Thymus (tissue), 11 donors: Measurements from ENCODE around the gene ARL9. TPM values are rescaled to one million over a fixed set of nuclear protein-coding genes. Genes with fewer than 3 reads are reported as not detected.
A peak's percentile ranks its signal among the peaks of the same experiment; 100 is the strongest.

Experiments
- DNase-seq, 9 donors: peaks; one replicate each; pipeline ENCODE4 v3.0.0-alpha.2; 2013; ENCODE audit warnings: low spot score in 9 of 9, low read depth in 6 of 9, missing footprints in 1 of 9
- H3K27ac ChIP-seq, 2 donors: one replicate each; pipeline ENCODE4 v1.5.1; 2013; ENCODE audit warnings: control low read depth in 1 of 2, low read depth in 1 of 2, low read length in 1 of 2, mild to moderate bottlenecking in 1 of 2, moderate library complexity in 1 of 2
- H3K27me3 ChIP-seq, 2 donors: one replicate each; pipeline ENCODE4 v1.5.1; 2013; ENCODE audit warnings: low read length in 1 of 2; ENCODE audit not compliant: control insufficient read depth in 2 of 2, insufficient read depth in 1 of 2
- H3K36me3 ChIP-seq, 2 donors: one replicate each; pipeline ENCODE4 v1.5.1; 2013; ENCODE audit warnings: low read length in 1 of 2, mild to moderate bottlenecking in 1 of 2, moderate library complexity in 1 of 2; ENCODE audit not compliant: control insufficient read depth in 2 of 2, insufficient read depth in 2 of 2
- H3K4me1 ChIP-seq, 2 donors: one replicate each; pipeline ENCODE4 v1.5.1; 2013; ENCODE audit warnings: low read length in 2 of 2; ENCODE audit not compliant: control insufficient read depth in 2 of 2, insufficient read depth in 2 of 2
- H3K4me3 ChIP-seq, 2 donors: one replicate each; pipeline ENCODE4 v1.5.1; 2013; ENCODE audit warnings: low read length in 2 of 2, control low read depth in 1 of 2, mild to moderate bottlenecking in 1 of 2
- H3K9me3 ChIP-seq, 2 donors: one replicate each; pipeline ENCODE4 v1.5.1; 2013; ENCODE audit warnings: low read length in 1 of 2, mild to moderate bottlenecking in 1 of 2; ENCODE audit not compliant: control insufficient read depth in 2 of 2, insufficient read depth in 1 of 2
- WGBS: extraction: QIAGEN DNeasy Blood & Tissue Kit; methylation state at CpG from one replicate; pipeline ENCODE4 v1.1.7; 2013; 5-methylcytosine and 5-hydroxymethylcytosine counted together
- polyA plus RNA-seq: library from polyadenylated mRNA; stranded (reverse); fragments of 200-250 nt; gene quantifications from one replicate; pipeline ENCODE4 v1.2.3, GENCODE V29; 2013
- total RNA-seq: library from RNA; stranded (reverse); fragments of 120-200 nt; gene quantifications from one replicate; pipeline ENCODE4 v1.2.4, GENCODE V29; 2013
- donor health status: healthy.

Gene ARL9
- total and polyA plus RNA-seq, 2 donors, result 0.19 to 0.27 TPM

- 51% methylated on average over 2 of the region's 2 CpGs for WGBS
Measured at GRCh38 chr4:56513517-56513916, 7.9 kb downstream of the ARL9 start.

GRCh38 chr4:56530269-56531148 is 24.9 kb downstream of the ARL9 start:
- Histone ChIP-seq H3K4me3 (peak overlapping the region; percentile 50 to 61), H3K4me1 (peaks cover 2 to 12% of the 10 kb centered on the region in 2 donors), H3K36me3 (no peaks in the 10 kb centered on the region), H3K9me3 (no peaks in the 10 kb centered on the region), H3K27me3 (peaks cover 0 to 15% of the 10 kb centered on the region in 2 donors), H3K27ac (no peak overlapping the region)
- DNase-seq, result peak; percentile 35 to 82 (median 63)
- 5% methylated on average over 68 of the region's 68 CpGs for WGBS

More at GRCh38 chr4:56513517-56513916, 7.9 kb downstream of the ARL9 start:
- Histone ChIP-seq H3K27me3 (no peaks in the 10 kb centered on the region), H3K4me1 (no peaks in the 10 kb centered on the region), H3K27ac (no peak overlapping the region), H3K4me3 (no peak overlapping the region), H3K9me3 (no peaks in the 10 kb centered on the region), H3K36me3 (no peaks in the 10 kb centered on the region)
- DNase-seq, result no peak

GRCh38 chr4:56531149-56531770 is 25.7 kb downstream of the ARL9 start:
- Histone ChIP-seq H3K27me3 (peaks cover 0 to 15% of the 10 kb centered on the region in 2 donors), H3K4me1 (peaks cover 2 to 12% of the 10 kb centered on the region in 2 donors), H3K4me3 (peak overlapping the region; percentile 50 to 61), H3K36me3 (no peaks in the 10 kb centered on the region), H3K9me3 (no peaks in the 10 kb centered on the region), H3K27ac (no peak overlapping the region)
- peak in 1 of 9 donors; percentile 12 for DNase-seq
- 51% methylated on average over 11 of the region's 11 CpGs for WGBS

GRCh38 chr4:56531823-56532222 is 26.2 kb downstream of the ARL9 start:
- no peak overlapping the region for H3K27ac ChIP-seq
- no peak overlapping the region for H3K4me3 ChIP-seq
- DNase-seq, result no peak
- WGBS, result 71% methylated on average over 4 of the region's 4 CpGs
- peaks cover 2 to 12% of the 10 kb centered on the region in 2 donors for H3K4me1 ChIP-seq
- no peaks in the 10 kb centered on the region for H3K36me3 ChIP-seq
- H3K9me3 ChIP-seq, result no peaks in the 10 kb centered on the region
- H3K27me3 ChIP-seq, result peaks cover 0 to 15% of the 10 kb centered on the region in 2 donors

- no peaks in the 10 kb centered on the region for H3K36me3 ChIP-seq
- no peak overlapping the region for H3K27ac ChIP-seq
- H3K4me1 ChIP-seq, result peaks cover 2 to 12% of the 10 kb centered on the region in 2 donors
- H3K9me3 ChIP-seq, result no peaks in the 10 kb centered on the region
- H3K4me3 ChIP-seq, result no peak overlapping the region
- no peak for DNase-seq
- H3K27me3 ChIP-seq, result peaks cover 0 to 15% of the 10 kb centered on the region in 2 donors
- WGBS, result 98% methylated on average over 2 of the region's 2 CpGs
Measured at GRCh38 chr4:56532239-56532638, 26.6 kb downstream of the ARL9 start.

GRCh38 chr4:56535915-56536314 is 30.3 kb downstream of the ARL9 start:
- Histone ChIP-seq H3K27ac (no peak overlapping the region), H3K4me3 (no peak overlapping the region), H3K27me3 (peaks cover 0 to 10% of the 10 kb centered on the region in 2 donors), H3K36me3 (no peaks in the 10 kb centered on the region), H3K4me1 (peaks cover 0 to 4% of the 10 kb centered on the region in 2 donors), H3K9me3 (no peaks in the 10 kb centered on the region)
- DNase-seq, result no peak
- 90% methylated on average over 7 of the region's 7 CpGs for WGBS

- no peak for DNase-seq
- Histone ChIP-seq H3K9me3 (no peaks in the 10 kb centered on the region), H3K27me3 (no peaks in the 10 kb centered on the region), H3K4me1 (no peaks in the 10 kb centered on the region), H3K36me3 (no peaks in the 10 kb centered on the region), H3K27ac (no peak overlapping the region), H3K4me3 (no peak overlapping the region)
- 100% methylated on average over 1 of the region's 1 CpG for WGBS
Measured at GRCh38 chr4:56537147-56537546, 31.6 kb downstream of the ARL9 start.

- WGBS, result 96% methylated on average over 4 of the region's 4 CpGs
- no peaks in the 10 kb centered on the region for H3K36me3 ChIP-seq
- H3K4me3 ChIP-seq, result no peak overlapping the region
- peaks cover 0 to 3% of the 10 kb centered on the region in 2 donors for H3K27me3 ChIP-seq
- DNase-seq, result no peak
- no peaks in the 10 kb centered on the region for H3K9me3 ChIP-seq
- H3K27ac ChIP-seq, result no peak overlapping the region
- peaks cover 4% of the 10 kb centered on the region in 2 donors for H3K4me1 ChIP-seq
Measured at GRCh38 chr4:56540826-56541225, 35.2 kb downstream of the ARL9 start.

GRCh38 chr4:56544573-56545131 is 39.1 kb downstream of the ARL9 start:
- H3K4me1 ChIP-seq, result peaks cover 4% of the 10 kb centered on the region in 2 donors
- no peaks in the 10 kb centered on the region for H3K9me3 ChIP-seq
- peaks cover 0 to 3% of the 10 kb centered on the region in 2 donors for H3K27me3 ChIP-seq
- no peak overlapping the region for H3K27ac ChIP-seq
- H3K4me3 ChIP-seq, result peak overlapping the region; percentile 16 to 42
- 6% methylated on average over 33 of the region's 33 CpGs for WGBS
- peak; percentile 47 to 87 (median 70) for DNase-seq
- H3K36me3 ChIP-seq, result no peaks in the 10 kb centered on the region
